Osteoblast (primary cell): ENCODE results near the gene MAP3K14. TPM values are rescaled to one million over a fixed set of nuclear protein-coding genes. Genes with fewer than 3 reads are reported as not detected.

Experiments
- DNase-seq: peaks from one replicate; pipeline ENCODE4 v3.0.0; 2011; ENCODE audit warnings: low spot score, mixed read lengths; ENCODE audit not compliant: insufficient read length; ENCODE audit errors: missing footprints
- H2AFZ ChIP-seq: 2 replicates; pipeline ENCODE4 v1.6.0; 2011; ENCODE audit warnings: mild to moderate bottlenecking, low read length
- H3K27ac ChIP-seq: 2 replicates; pipeline ENCODE4 v1.5.1; 2011; ENCODE audit warnings: mild to moderate bottlenecking, low read depth, low read length, moderate library complexity
- H3K27me3 ChIP-seq: 2 replicates; pipeline ENCODE4 v1.6.0; 2012; ENCODE audit warnings: mild to moderate bottlenecking, control low read depth, inconsistent platforms, low read length, moderate library complexity; ENCODE audit not compliant: insufficient read depth
- H3K36me3 ChIP-seq: 2 replicates; pipeline ENCODE4 v1.5.1; 2011; ENCODE audit warnings: mild to moderate bottlenecking, low read length, control low read depth, moderate library complexity; ENCODE audit not compliant: insufficient read depth
- H3K4me1 ChIP-seq: 2 replicates; pipeline ENCODE4 v1.5.1; 2011; ENCODE audit warnings: mild to moderate bottlenecking, low read length, control low read depth, moderate library complexity; ENCODE audit not compliant: insufficient read depth
- H3K4me2 ChIP-seq: 2 replicates; pipeline ENCODE4 v1.6.0; 2011; ENCODE audit warnings: mild to moderate bottlenecking, low read length; ENCODE audit not compliant: insufficient read depth
- H3K4me3 ChIP-seq: fragments of 200-600 bp; sonication (generic); 3 replicates; pipeline ENCODE4 v1.5.1; 2012; ENCODE audit warnings: mild to moderate bottlenecking, low read length, inconsistent platforms; ENCODE audit not compliant: insufficient read depth
- H3K79me2 ChIP-seq: 2 replicates; pipeline ENCODE4 v1.6.0; 2012; ENCODE audit warnings: mild to moderate bottlenecking, low read length, control low read depth, inconsistent platforms; ENCODE audit not compliant: insufficient read depth
- H3K9me3 ChIP-seq: 2 replicates; pipeline ENCODE4 v1.5.1; 2011; ENCODE audit warnings: low read depth, low read length, control low read depth
- H4K20me1 ChIP-seq: 2 replicates; pipeline ENCODE4 v1.6.0; 2012; ENCODE audit warnings: mild to moderate bottlenecking, low read length, control low read depth; ENCODE audit not compliant: insufficient read depth
- CTCF ChIP-seq: IDR thresholded peaks from 2 replicates; pipeline ENCODE4 v1.5.1; 2011; ENCODE audit warnings: mild to moderate bottlenecking, low read depth, low read length, moderate library complexity; ENCODE audit errors: extremely low read depth
- total RNA-seq: library from RNA; depleted of rRNA; stranded (reverse); fragments of >200 nt; gene quantifications from 2 replicates; pipeline ENCODE4 v1.2.3, GENCODE V29; 2012

Gene MAP3K14
- total RNA-seq, 1 donor = 3.6 TPM

GRCh38 chr17:45230410-45230786 is 86.4 kb downstream of the MAP3K14 start:
- no peak for TF ChIP-seq CTCF
- Histone ChIP-seq H3K27ac (no peak overlapping the region), H3K79me2 (no peaks in the 10 kb centered on the region), H3K4me3 (no peak overlapping the region), H3K4me2 (no peak overlapping the region), H3K36me3 (no peaks in the 10 kb centered on the region), H3K27me3 (no peaks in the 10 kb centered on the region), H2AFZ (no peak overlapping the region), H4K20me1 (no peaks in the 10 kb centered on the region), H3K4me1 (peaks cover 41% of the 10 kb centered on the region), H3K9me3 (no peaks in the 10 kb centered on the region)
- DNase-seq = peak; percentile 73

- no peak for TF ChIP-seq CTCF
- Histone ChIP-seq H3K36me3 (no peaks in the 10 kb centered on the region), H3K4me2 (peak overlapping the region; percentile 50), H3K79me2 (no peaks in the 10 kb centered on the region), H3K4me1 (peaks cover 45% of the 10 kb centered on the region), H3K4me3 (no peak overlapping the region), H3K9me3 (no peaks in the 10 kb centered on the region), H4K20me1 (no peaks in the 10 kb centered on the region), H3K27me3 (no peaks in the 10 kb centered on the region), H3K27ac (peak overlapping the region; percentile 61), H2AFZ (peak overlapping the region; percentile 38)
- DNase-seq = peak; percentile 87
Measured at GRCh38 chr17:45229681-45230409, 87.0 kb downstream of the MAP3K14 start.

- peak; percentile 100 for DNase-seq
- H4K20me1 ChIP-seq = no peaks in the 10 kb centered on the region
- peak overlapping the region; percentile 41 for H2AFZ ChIP-seq
- peak overlapping the region; percentile 50 for H3K4me2 ChIP-seq
- no peaks in the 10 kb centered on the region for H3K36me3 ChIP-seq
- H3K9me3 ChIP-seq = no peaks in the 10 kb centered on the region
- H3K27ac ChIP-seq = peak overlapping the region; percentile 61
- no peaks in the 10 kb centered on the region for H3K27me3 ChIP-seq
- peaks cover 45% of the 10 kb centered on the region for H3K4me1 ChIP-seq
- no peak for TF ChIP-seq CTCF
- H3K79me2 ChIP-seq = no peaks in the 10 kb centered on the region
- peak overlapping the region; percentile 0 for H3K4me3 ChIP-seq
Measured at GRCh38 chr17:45228763-45229539, 87.9 kb downstream of the MAP3K14 start.
